DOHH2 (cell line): ENCODE measurements around the gene ELP2.
"Not testable (repeated sequence)": the region's sequence is repeated elsewhere in the genome, so short reads cannot be mapped to it uniquely, and the experiment has no call there.

Source experiments
- CTCF ChIP-seq: fragments of 200-600 bp; sonication (generic); IDR thresholded peaks from one replicate; pipeline ENCODE4 v1.5.1; 2014; ENCODE audit warnings: antibody characterized with exemption, mild to moderate bottlenecking, low read depth, low read length; ENCODE audit not compliant: poor library complexity, severe bottlenecking
- EZH2phosphoT487 ChIP-seq: fragments of 200-600 bp; sonication (generic); IDR thresholded peaks from 2 replicates; pipeline ENCODE4 v1.6.1; 2017; ENCODE audit warnings: borderline replicate concordance, mild to moderate bottlenecking, antibody characterized with exemption, low read length, moderate library complexity, mixed read lengths

- not testable (repeated sequence) for TF ChIP-seq CTCF, EZH2phosphoT487
Measured at GRCh38 chr18:36168296-36168695, 38.6 kb downstream of the ELP2 start.
